IMR-90 (cell line): ENCODE results near the gene CACNG6. TPM values are rescaled to one million over a fixed set of nuclear protein-coding genes. Genes with fewer than 3 reads are reported as not detected.

Experiments used
- ATAC-seq: fragments of 200-7000 bp; cut with Tn5 transposase; 2 replicates; pipeline ENCODE4 v1.9.1; 2020; ENCODE audit warnings: low read depth, mild to moderate bottlenecking, moderate library complexity
- BruUV-seq: library from RNA; stranded (reverse); fragments of 400-500 nt; replicated peaks from 2 replicates; lab custom pipeline; 2021; lab: Mats Ljungman, UMichigan
- CTCF ChIA-PET: fragments of 300-600 bp; formaldehyde crosslinking; extraction: SDS; loops from one replicate; lab custom pipeline; 2021; ENCODE audit warnings: antibody characterized with exemption; lab: Yijun Ruan, JAX
- POLR2A ChIA-PET: fragments of 300-600 bp; sonication (Branson Sonifier 250); formaldehyde crosslinking; loops from one replicate; lab custom pipeline; 2022; ENCODE audit warnings: antibody characterized with exemption; ENCODE audit not compliant: unreplicated experiment; lab: Charles Lee
- DNase-seq: peaks from one replicate; pipeline ENCODE4 v3.0.0; 2013
- H2AFZ ChIP-seq: replicated peaks from 2 replicates; pipeline ENCODE3; 2013; ENCODE audit warnings: low read length, mild to moderate bottlenecking; ENCODE audit not compliant: poor library complexity
- H2AK5ac ChIP-seq: 2 replicates; pipeline ENCODE4 v1.6.1; 2013; ENCODE audit warnings: low read depth, low read length, inconsistent platforms
- H2AK9ac ChIP-seq: replicated peaks from 2 replicates; pipeline ENCODE3; 2013; ENCODE audit warnings: mild to moderate bottlenecking, low read depth, low read length, moderate library complexity; ENCODE audit not compliant: poor library complexity
- H2BK120ac ChIP-seq: 2 replicates; pipeline ENCODE4 v1.6.1; 2013; ENCODE audit warnings: low read depth, low read length, inconsistent platforms
- H2BK15ac ChIP-seq: 3 replicates; pipeline ENCODE4 v1.6.1; 2013; ENCODE audit warnings: low read depth, low read length, inconsistent platforms
- H2BK20ac ChIP-seq: 2 replicates; pipeline ENCODE4 v1.6.1; 2013; ENCODE audit warnings: low read depth, mild to moderate bottlenecking, inconsistent platforms, low read length, moderate library complexity
- H2BK5ac ChIP-seq: 2 replicates; pipeline ENCODE4 v1.6.1; 2013; ENCODE audit warnings: mild to moderate bottlenecking, low read depth, low read length, inconsistent platforms; ENCODE audit not compliant: poor library complexity, severe bottlenecking
- H3K14ac ChIP-seq: replicated peaks from 2 replicates; pipeline ENCODE4 v1.6.1; 2013; ENCODE audit warnings: low read depth, low read length, inconsistent platforms
- H3K18ac ChIP-seq: 2 replicates; pipeline ENCODE4 v1.6.1; 2013; ENCODE audit warnings: low read depth, low read length, control low read depth
- H3K23ac ChIP-seq: 2 replicates; pipeline ENCODE4 v1.6.1; 2013; ENCODE audit warnings: low read depth, low read length, inconsistent platforms
- H3K27ac ChIP-seq: 2 replicates; pipeline ENCODE4 v1.5.1; 2013; ENCODE audit warnings: mild to moderate bottlenecking, control low read depth, low read length; ENCODE audit not compliant: insufficient read depth
- H3K27me3 ChIP-seq: 2 replicates; pipeline ENCODE4 v1.6.1; 2013; ENCODE audit warnings: low read length; ENCODE audit not compliant: control insufficient read depth, insufficient read depth
- H3K36me3 ChIP-seq: 2 replicates; pipeline ENCODE4 v1.6.1; 2013; ENCODE audit warnings: low read length, mixed read lengths; ENCODE audit not compliant: control insufficient read depth, insufficient read depth
- H3K4ac ChIP-seq: 2 replicates; pipeline ENCODE4 v1.6.1; 2013; ENCODE audit warnings: low read depth, low read length, inconsistent platforms
- H3K4me1 ChIP-seq: 2 replicates; pipeline ENCODE4 v1.6.1; 2013; ENCODE audit warnings: low read length, mixed read lengths; ENCODE audit not compliant: control insufficient read depth, insufficient read depth
- H3K4me2 ChIP-seq: 2 replicates; pipeline ENCODE4 v1.6.1; 2013; ENCODE audit warnings: low read depth, mild to moderate bottlenecking, control low read depth, low read length, moderate library complexity
- H3K4me3 ChIP-seq: 2 replicates; pipeline ENCODE4 v1.5.1; 2013; ENCODE audit warnings: low read depth, mild to moderate bottlenecking, control low read depth, low read length, moderate library complexity; ENCODE audit not compliant: insufficient read depth
- H3K56ac ChIP-seq: 2 replicates; pipeline ENCODE4 v1.6.1; 2013; ENCODE audit warnings: low read length, inconsistent platforms; ENCODE audit not compliant: insufficient read depth; ENCODE audit errors: extremely low read depth
- H3K79me1 ChIP-seq, 2 experiments: 2 replicates each; pipeline ENCODE4 v1.6.1; 2013; ENCODE audit warnings: low read length in 2 of 2, inconsistent platforms in 1 of 2, low read depth in 1 of 2
- H3K9ac ChIP-seq: 2 replicates; pipeline ENCODE4 v1.6.1; 2013; ENCODE audit warnings: low read depth, low read length, control low read depth
- H3K9me1 ChIP-seq: 2 replicates; pipeline ENCODE4 v1.6.1; 2013; ENCODE audit warnings: low read length, inconsistent platforms; ENCODE audit not compliant: insufficient read depth
- H3K9me3 ChIP-seq: 2 replicates; pipeline ENCODE4 v1.6.1; 2013; ENCODE audit warnings: low read length; ENCODE audit not compliant: control insufficient read depth, insufficient read depth
- H4K20me1 ChIP-seq: 2 replicates; pipeline ENCODE4 v1.6.1; 2013; ENCODE audit warnings: low read length, inconsistent platforms; ENCODE audit not compliant: insufficient read depth
- H4K5ac ChIP-seq: 2 replicates; pipeline ENCODE4 v1.6.1; 2013; ENCODE audit warnings: mild to moderate bottlenecking, low read depth, low read length, control low read depth
- H4K8ac ChIP-seq, 2 experiments: 2 replicates each; pipeline ENCODE4 v1.6.1; 2013; ENCODE audit warnings: low read depth in 2 of 2, low read length in 2 of 2, control low read depth in 1 of 2, inconsistent platforms in 1 of 2
- H4K91ac ChIP-seq: 2 replicates; pipeline ENCODE4 v1.6.1; 2013; ENCODE audit warnings: low read depth, low read length, inconsistent platforms; ENCODE audit not compliant: insufficient read depth
- BHLHE40 ChIP-seq: fragments of 150-350 bp; IDR thresholded peaks from 2 replicates; pipeline ENCODE4 v1.6.1; 2016; ENCODE audit warnings: mild to moderate bottlenecking, low read depth, low read length
- CEBPB ChIP-seq: IDR thresholded peaks from 2 replicates; pipeline ENCODE4 v1.6.1; 2012; ENCODE audit warnings: low read depth, low read length, improper control_type of control experiment
- CHD1 ChIP-seq: IDR thresholded peaks from 2 replicates; pipeline ENCODE4 v1.6.1; 2012; ENCODE audit warnings: low read depth, low read length, improper control_type of control experiment
- MAFK ChIP-seq: IDR thresholded peaks from 2 replicates; pipeline ENCODE4 v1.6.1; 2012; ENCODE audit warnings: low read depth, low read length, improper control_type of control experiment
- MXI1 ChIP-seq: IDR thresholded peaks from 2 replicates; pipeline ENCODE4 v1.6.1; 2012; ENCODE audit warnings: low read depth, mild to moderate bottlenecking, low read length, moderate library complexity, borderline replicate concordance
- NFE2L2 ChIP-seq: fragments of 150-350 bp; IDR thresholded peaks from 2 replicates; pipeline ENCODE4 v1.6.1; 2016; ENCODE audit warnings: low read depth, mild to moderate bottlenecking, low read length
- RCOR1 ChIP-seq: IDR thresholded peaks from 2 replicates; pipeline ENCODE4 v1.6.1; 2012; ENCODE audit warnings: mild to moderate bottlenecking, low read length, improper control_type of control experiment; ENCODE audit not compliant: insufficient replicate concordance
- RFX5 ChIP-seq: IDR thresholded peaks from 2 replicates; pipeline ENCODE4 v1.8.0; 2012; ENCODE audit warnings: low read depth, mild to moderate bottlenecking, low read length, moderate library complexity
- SMC3 ChIP-seq: fragments of 150-350 bp; IDR thresholded peaks from 2 replicates; pipeline ENCODE4 v1.6.1; 2016; ENCODE audit warnings: low read depth, mild to moderate bottlenecking, antibody characterized with exemption, low read length, moderate library complexity
- WGBS, 2 experiments: methylation state at CpG; one replicate each; pipeline versions ENCODE4 v1.1.5 to v1.1.7; 2013; ENCODE audit warnings: missing lambda C conversion rate in 2 of 2; ENCODE audit not compliant: insufficient read length in 1 of 2; ENCODE audit errors: extremely low coverage in 2 of 2; 5-methylcytosine and 5-hydroxymethylcytosine counted together
- dilution Hi-C: fragments of 300-500 bp; cut with HindIII; formaldehyde crosslinking; loops from one replicate; pipeline ENCODE4 v1.14.3; 2018; ENCODE audit warnings: low sequenced_read_pairs; ENCODE audit not compliant: unreplicated experiment
- in situ Hi-C: fragments of 300-500 bp; cut with MboI; formaldehyde crosslinking; loops from 3 replicates; pipeline ENCODE4 v1.14.3; 2019; ENCODE audit warnings: low sequenced_read_pairs, inconsistent platforms, mixed read lengths
- intact Hi-C: fragments of 100-400 bp; cut with micrococcal nuclease; formaldehyde crosslinking; loops from 2 replicates; pipeline ENCODE4 v1.10.0; 2022
- polyA plus RNA-seq, 3 experiments: library from polyadenylated mRNA; depleted of rRNA; stranded (reverse); fragments of >200 nt; gene quantifications; 2 replicates each; pipeline ENCODE4 v1.2.3, GENCODE V29; 2012; ENCODE audit warnings: low replicate concordance in 1 of 3
- total RNA-seq: library from RNA; depleted of rRNA; stranded (reverse); fragments of >200 nt; gene quantifications from 2 replicates; pipeline ENCODE4 v1.2.3, GENCODE V29; 2012
- TF ChIP-seq, protein P1 (sequence below): fragments of 150-350 bp; IDR thresholded peaks from 2 replicates; pipeline ENCODE4 v1.6.1; 2017; ENCODE audit warnings: mild to moderate bottlenecking, antibody characterized with exemption, low read length, low read depth
- TF ChIP-seq, protein P2 (sequence below): conservative IDR thresholded peaks from 2 replicates; pipeline ENCODE4 v1.5.1; 2012; ENCODE audit warnings: mild to moderate bottlenecking, low read depth, low read length, improper control_type of control experiment
- TF ChIP-seq, protein P3 (sequence below): fragments of 150-350 bp; IDR thresholded peaks from 2 replicates; pipeline ENCODE4 v1.6.1; 2016; ENCODE audit warnings: low read depth, mild to moderate bottlenecking, low read length, moderate library complexity, borderline replicate concordance

CACNG6 gene
- total and polyA plus RNA-seq, 2 of the 4 experiments (the other 2 are of a cell fraction) = not detected

DNA sequence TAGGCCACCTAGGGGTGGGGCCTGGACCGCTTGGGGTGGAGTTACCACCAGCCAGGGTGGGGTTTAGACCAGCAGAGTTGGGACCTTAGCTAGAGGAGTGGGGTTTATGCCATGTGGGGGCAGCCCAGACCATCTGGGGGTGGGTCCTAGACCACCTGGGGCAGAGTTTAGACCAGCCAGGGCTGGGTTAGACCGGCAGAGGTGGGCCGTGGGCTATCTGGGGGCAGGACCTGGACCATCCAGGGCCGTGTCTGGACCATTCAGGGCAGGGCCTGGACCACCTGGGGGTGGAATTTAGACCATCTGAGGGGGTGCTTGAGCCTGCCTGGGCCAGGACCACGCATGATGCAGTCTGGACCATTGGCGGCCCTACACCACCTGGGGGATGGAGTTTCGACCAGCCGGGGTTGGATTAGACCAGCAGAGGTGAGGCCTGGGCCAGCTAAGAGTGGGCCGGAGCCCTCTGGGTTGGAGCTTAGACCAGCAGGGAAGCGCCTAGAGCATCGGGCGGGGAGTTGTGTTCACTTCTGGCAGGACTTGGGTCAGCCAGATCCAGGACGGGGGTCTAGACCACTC, 10.0 kb upstream of the CACNG6 start (continued):
- TF ChIP-seq RCOR1 (no peak), CHD1 (no peak), MAFK (no peak)

DNA sequence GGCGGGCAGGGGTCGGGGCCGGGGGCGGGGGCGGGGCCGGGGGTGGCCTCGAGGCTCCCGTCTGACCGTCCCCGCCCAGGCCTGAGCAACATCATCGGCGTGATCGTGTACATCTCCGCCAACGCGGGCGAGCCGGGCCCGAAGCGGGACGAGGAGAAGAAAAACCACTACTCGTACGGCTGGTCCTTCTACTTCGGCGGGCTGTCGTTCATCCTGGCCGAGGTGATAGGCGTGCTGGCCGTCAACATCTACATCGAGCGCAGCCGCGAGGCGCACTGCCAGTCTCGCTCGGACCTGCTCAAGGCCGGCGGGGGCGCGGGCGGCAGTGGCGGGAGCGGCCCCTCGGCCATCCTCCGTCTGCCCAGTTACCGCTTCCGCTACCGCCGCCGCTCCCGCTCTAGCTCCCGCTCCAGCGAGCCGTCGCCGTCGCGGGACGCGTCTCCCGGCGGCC, 9.4 kb upstream of the CACNG6 start:
- Histone ChIP-seq H2BK120ac (no peak overlapping the region), H3K56ac (no peak overlapping the region), H2AFZ (peak overlapping the region; percentile 87), H3K9ac (no peak overlapping the region), H3K27me3 (peaks cover 12% of the 10 kb centered on the region; the same call in 1 of the 2 replicates), H3K9me3 (no peaks in the 10 kb centered on the region), H3K36me3 (no peaks in the 10 kb centered on the region), H3K27ac (no peak overlapping the region; the same call in 1 of the 2 replicates), H3K4me3 (peak overlapping the region; percentile 7), H2BK15ac (no peak overlapping the region), H4K5ac (no peak overlapping the region), H2AK9ac (no peak overlapping the region), H2AK5ac (no peak overlapping the region), H3K23ac (no peak overlapping the region), H3K9me1 (no peaks in the 10 kb centered on the region), H3K4me2 (peak overlapping the region; percentile 55), H3K14ac (no peak overlapping the region), H3K18ac (no peak overlapping the region), H3K4me1 (no peaks in the 10 kb centered on the region), H4K20me1 (no peaks in the 10 kb centered on the region), H4K91ac (peak overlapping the region; percentile 43; the same call in 1 of the 2 replicates), H2BK20ac (no peak overlapping the region), H2BK5ac (no peak overlapping the region), H3K4ac (no peak overlapping the region; the same call in 1 of the 2 replicates), H4K8ac (peak overlapping the region in 1 of 2 experiments; percentile 45; a peak in 2 of 4 replicates), H3K79me1 (no peaks in the 10 kb centered on the region)
- ChIA-PET CTCF (no interaction called here), POLR2A (no interaction called here)
- intact Hi-C loops = no loop called here
- dilution Hi-C loops = no loop called here
- DNase-seq (no peak), ATAC-seq (no peak)
- in situ Hi-C loops = no loop called here
- no TSS peak for BruUV-seq
- 5% methylated on average over 56 of the region's 62 CpGs; no CpG with 5 or more reads in 1 of the 2 experiments for whole genome bisulfite sequencing, 2 experiments
- TF ChIP-seq MAFK = no peak
- no peak for TF ChIP-seq MXI1
- TF ChIP-seq, protein P1, sequence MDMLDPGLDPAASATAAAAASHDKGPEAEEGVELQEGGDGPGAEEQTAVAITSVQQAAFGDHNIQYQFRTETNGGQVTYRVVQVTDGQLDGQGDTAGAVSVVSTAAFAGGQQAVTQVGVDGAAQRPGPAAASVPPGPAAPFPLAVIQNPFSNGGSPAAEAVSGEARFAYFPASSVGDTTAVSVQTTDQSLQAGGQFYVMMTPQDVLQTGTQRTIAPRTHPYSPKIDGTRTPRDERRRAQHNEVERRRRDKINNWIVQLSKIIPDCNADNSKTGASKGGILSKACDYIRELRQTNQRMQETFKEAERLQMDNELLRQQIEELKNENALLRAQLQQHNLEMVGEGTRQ = no peak
- TF ChIP-seq RCOR1 = no peak
- TF ChIP-seq, protein P2, sequence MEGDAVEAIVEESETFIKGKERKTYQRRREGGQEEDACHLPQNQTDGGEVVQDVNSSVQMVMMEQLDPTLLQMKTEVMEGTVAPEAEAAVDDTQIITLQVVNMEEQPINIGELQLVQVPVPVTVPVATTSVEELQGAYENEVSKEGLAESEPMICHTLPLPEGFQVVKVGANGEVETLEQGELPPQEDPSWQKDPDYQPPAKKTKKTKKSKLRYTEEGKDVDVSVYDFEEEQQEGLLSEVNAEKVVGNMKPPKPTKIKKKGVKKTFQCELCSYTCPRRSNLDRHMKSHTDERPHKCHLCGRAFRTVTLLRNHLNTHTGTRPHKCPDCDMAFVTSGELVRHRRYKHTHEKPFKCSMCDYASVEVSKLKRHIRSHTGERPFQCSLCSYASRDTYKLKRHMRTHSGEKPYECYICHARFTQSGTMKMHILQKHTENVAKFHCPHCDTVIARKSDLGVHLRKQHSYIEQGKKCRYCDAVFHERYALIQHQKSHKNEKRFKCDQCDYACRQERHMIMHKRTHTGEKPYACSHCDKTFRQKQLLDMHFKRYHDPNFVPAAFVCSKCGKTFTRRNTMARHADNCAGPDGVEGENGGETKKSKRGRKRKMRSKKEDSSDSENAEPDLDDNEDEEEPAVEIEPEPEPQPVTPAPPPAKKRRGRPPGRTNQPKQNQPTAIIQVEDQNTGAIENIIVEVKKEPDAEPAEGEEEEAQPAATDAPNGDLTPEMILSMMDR = no peak
- no peak for TF ChIP-seq NFE2L2
- TF ChIP-seq CHD1 = no peak
- no peak for TF ChIP-seq CEBPB
- TF ChIP-seq BHLHE40 = no peak
- TF ChIP-seq RFX5 = no peak
- no peak for TF ChIP-seq SMC3
- TF ChIP-seq, protein P3, sequence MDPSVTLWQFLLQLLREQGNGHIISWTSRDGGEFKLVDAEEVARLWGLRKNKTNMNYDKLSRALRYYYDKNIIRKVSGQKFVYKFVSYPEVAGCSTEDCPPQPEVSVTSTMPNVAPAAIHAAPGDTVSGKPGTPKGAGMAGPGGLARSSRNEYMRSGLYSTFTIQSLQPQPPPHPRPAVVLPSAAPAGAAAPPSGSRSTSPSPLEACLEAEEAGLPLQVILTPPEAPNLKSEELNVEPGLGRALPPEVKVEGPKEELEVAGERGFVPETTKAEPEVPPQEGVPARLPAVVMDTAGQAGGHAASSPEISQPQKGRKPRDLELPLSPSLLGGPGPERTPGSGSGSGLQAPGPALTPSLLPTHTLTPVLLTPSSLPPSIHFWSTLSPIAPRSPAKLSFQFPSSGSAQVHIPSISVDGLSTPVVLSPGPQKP = no peak
